NCI-H526 treated with DMSO at 0.1 percent for 48 hours (cell line): ENCODE measurements around the gene SPDYE8.
"Not testable (repeated sequence)": the region's sequence is repeated elsewhere in the genome, so short reads cannot be mapped to it uniquely, and the experiment has no call there.

Experiments
- DNase-seq: peaks from one replicate; lab custom pipeline; 2025; lab: John Stamatoyannopoulos, UW

Gene SPDYE8, protein sequence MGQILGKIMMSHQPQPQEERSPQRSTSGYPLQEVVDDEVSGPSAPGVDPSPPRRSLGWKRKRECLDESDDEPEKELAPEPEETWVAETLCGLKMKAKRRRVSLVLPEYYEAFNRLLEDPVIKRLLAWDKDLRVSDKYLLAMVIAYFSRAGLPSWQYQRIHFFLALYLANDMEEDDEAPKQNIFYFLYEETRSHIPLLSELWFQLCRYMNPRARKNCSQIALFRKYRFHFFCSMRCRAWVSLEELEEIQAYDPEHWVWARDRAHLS

DNA sequence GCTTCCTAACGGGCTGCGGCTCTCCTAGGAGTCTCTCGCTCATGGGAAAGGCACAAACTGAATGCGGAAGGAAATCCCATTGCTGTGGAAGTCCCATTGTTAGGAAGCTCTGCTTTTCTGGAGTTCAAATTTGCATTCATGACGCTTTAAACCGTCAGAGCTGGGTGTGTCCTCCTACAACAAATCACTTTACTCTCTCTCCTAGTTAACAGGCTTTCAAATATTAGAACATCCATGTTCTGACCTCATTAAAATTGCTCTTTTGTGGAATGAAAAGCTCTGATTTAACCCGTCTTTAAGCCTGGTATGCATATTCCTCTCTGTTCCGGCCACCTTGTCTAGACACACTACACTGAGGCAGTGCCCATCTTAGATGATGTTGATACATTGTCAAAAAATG, at the start of gene SPDYE8:
TSS of gene SPDYE8 (minus strand) at position 101 of the 400 bp plus-strand sequence. CDS start 1,800 bp downstream, outside the sequence.
- DNase-seq, result not testable (repeated sequence)

DNA sequence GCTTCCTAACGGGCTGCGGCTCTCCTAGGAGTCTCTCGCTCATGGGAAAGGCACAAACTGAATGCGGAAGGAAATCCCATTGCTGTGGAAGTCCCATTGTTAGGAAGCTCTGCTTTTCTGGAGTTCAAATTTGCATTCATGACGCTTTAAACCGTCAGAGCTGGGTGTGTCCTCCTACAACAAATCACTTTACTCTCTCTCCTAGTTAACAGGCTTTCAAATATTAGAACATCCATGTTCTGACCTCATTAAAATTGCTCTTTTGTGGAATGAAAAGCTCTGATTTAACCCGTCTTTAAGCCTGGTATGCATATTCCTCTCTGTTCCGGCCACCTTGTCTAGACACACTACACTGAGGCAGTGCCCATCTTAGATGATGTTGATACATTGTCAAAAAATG, 28.2 kb upstream of the SPDYE8 start, which contains the start of gene SPDYE11:
TSS of gene SPDYE11 (minus strand) at position 101 of the 400 bp plus-strand sequence. CDS start 1,800 bp downstream, outside the sequence.
- DNase-seq, result not testable (repeated sequence)

DNA sequence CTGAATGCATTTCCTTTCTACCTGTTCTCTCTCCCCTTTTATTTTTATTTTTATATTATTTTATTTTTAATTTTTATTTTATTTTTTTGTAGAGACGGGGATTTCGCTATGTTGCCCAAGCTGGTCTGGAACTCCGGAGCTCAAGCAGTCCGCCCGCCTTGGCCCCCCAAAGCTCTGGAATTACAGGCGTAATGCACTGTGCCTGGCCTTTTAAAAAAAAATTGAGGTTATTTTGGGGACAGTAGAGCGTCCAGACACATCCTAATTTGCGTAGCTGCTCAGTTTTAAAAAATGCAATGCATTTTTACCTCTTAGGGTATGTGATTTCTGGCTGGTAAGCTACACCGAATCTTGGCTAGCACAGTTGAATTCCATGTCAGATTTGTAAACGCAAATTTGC, 23.1 kb downstream of the SPDYE8 start:
- not testable (repeated sequence) for DNase-seq

DNA sequence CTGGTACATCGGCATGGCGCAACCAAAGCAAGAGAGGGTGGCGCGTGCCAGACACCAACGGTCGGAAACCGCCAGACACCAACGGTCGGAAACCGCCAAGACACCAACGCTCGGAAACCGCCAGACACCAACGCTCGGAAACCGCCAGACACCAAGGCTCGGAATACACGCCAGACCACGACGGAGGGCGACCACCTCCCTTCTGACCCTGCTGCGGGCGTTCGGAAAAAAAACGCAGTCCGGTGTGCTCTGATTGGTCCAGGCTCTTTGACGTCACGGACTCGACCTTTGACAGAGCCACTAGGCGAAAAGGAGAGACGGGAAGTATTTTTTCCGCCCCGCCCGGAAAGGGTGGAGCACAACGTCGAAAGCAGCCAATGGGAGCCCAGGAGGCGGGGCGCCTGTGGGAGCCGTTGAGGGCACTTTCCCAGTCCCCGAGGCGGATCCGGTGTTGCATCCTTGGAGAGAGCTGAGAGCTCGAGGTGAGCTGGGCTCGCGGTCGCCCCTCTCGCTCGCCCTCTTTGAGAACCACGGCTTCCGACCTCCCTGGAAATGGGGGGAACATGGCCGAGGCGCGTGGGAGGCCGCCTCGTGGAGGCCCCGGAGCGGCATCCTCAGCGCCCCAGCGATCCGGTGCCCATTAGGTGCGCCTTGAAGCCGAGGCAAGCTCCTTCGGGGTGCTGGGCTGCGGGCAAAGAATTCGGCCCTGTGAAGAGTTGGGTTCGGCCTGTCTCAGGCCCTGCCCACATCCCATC, 23.7 kb downstream of the SPDYE8 start:
- not testable (repeated sequence) for DNase-seq

DNA sequence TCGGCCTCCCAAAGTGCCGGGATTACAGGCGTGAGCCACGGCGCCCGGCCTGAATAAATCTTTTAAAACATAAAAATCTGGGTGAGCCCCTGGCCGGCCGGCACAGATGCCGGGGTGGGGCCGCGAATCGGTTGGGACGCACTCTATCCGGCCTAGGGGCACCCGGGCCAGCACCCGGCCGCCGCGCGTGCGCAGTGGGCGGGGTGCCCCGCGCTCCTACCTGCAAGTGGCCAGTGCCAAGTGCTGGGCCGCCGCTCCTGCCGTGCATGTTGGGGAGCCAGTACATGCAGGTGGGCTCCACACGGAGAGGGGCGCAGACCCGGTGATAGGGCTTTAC, 24.2 kb downstream of the SPDYE8 start:
- DNase-seq, result not testable (repeated sequence)

DNA sequence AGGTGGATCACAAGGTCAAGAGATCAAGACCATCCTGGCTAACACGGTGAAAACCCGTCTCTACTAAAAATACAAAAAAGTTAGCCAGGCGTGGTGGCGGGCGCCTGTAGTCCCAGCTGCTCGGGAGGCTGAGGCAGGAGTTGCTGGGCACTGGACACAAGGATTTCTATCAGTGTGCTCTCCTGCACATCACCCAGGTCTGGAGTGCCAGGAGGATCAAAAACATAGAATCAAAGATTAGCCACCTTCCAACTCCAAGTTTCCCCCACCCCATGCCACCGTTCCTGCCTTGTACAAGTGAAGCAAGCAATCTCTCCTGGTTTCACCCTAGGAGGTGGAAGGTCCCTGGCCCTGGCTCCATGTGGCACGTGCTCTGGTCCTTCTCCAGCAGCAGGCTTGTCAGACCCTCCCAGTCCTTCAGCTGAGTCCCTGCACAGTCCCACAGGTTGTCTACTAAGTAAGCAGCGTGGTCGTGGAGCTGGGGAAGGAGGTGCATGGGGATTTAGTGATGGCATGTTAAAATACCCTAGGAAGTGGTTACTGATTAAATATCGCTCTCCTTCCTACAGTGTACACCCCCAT, 31.6 kb downstream of the SPDYE8 start:
- not testable (repeated sequence) for DNase-seq

DNA sequence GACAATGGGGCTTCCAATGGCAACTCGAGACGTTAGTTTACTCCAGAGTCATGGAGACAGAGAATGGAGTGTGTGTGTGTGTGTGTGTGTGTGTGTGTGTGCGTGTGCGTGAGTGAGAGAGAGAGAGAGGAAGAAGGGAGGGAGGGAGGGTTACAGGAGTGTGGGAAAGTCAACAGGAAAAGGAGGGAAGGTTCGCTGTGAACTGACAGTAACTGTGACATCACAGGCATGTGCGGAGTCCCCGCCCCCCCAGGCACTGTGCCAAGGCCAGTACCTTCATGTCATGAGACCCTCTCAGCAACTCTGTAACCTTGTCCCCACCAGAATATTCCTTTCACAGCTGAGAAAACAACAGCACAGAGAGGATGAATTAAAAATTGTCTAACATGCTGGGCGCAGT, 32.1 kb downstream of the SPDYE8 start:
- not testable (repeated sequence) for DNase-seq

DNA sequence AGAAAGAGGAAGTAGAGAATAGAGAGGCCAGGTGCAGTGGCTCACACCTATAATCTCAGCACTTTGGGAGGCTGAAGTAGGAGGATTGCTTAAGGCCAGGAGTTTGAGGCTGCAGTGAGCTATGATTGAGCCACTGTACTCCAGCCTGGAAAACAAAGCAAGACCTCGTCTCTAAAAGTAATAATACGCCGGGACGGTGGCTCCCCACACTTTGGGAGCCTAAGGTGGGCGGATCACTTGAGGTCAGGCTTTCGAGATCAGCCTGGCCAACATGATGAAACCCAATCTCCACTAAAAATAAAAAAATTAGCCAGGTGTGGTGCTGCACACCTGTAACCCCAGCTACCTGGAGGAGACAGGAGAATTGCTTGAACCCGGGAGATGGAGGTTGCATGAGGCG, 34.1 kb downstream of the SPDYE8 start:
- not testable (repeated sequence) for DNase-seq

DNA sequence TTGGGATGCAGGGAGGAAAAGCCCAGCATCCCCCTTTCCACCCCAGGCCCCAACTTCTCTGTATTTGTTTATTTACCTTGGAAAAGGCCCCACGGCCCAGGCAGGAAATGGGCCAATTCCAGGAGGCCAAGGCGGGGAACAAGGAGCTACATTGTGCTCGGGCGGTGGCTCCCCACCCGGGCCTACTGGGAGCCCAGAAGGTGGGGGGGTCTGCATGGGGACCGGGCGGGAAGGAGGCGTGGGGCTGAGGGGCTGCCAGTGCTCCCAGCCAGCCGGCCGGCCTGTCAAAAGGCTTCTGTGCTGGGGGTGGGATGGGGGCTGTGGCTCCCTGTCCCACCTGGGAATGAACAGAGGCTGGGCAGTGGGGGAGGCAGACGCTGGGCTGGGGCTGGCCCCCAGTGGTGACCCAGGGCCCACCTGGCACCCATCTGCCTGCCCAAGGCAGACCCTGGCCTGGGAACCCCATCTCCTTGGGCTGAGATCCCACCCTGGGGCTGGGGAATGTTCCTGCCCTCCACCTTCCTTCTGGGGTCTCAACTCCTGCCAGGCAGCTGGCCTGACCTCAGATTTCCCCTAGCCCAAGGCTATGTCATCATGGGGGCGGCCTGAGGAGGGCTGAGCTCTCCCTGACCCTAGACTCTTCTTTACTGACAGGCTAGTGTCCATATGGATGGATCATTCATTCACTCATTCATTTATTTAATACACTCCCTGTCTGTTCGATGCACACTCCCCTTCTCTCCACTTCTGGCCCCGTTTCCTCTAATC, 39.2 kb downstream of the SPDYE8 start:
- not testable (repeated sequence) for DNase-seq

DNA sequence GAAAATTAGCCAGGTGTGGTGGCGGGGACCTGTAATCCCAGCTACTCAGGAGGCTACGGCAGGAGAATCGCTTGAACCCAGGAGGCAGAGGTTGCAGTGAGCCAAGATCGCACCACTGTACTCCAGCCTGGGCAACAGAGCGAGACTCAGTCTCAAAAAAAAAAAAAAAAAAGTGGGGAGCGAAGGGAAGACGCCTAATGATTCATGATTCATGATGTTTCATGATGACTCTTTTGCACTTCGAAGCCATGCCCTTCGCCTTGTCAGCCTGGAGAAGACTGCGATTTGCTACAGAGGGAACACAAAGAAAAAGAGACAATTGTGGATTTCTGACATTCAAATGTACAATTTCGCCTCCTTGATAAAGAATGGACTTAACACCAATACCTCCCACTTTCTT, 47.5 kb downstream of the SPDYE8 start:
- not testable (repeated sequence) for DNase-seq

DNA sequence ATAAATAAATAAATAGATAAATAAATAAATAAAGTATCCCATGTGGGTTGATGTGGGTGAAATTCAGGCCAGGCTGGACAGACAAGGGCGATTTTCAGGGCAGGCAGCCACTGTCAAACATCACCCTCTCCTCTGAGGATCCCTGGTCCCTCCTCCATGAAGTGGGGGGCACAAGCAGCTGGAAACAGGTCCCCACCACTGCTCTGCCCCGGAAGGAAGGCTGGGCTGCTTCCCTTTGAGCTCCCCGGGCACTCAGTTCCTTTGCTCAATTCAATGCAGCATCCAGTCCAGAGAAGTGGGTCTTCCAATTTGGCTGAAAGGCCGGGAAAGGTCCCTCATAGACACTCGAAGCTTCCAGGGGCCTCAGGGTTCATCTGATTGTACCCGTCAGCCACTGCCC, 49.2 kb downstream of the SPDYE8 start:
- not testable (repeated sequence) for DNase-seq

DNA sequence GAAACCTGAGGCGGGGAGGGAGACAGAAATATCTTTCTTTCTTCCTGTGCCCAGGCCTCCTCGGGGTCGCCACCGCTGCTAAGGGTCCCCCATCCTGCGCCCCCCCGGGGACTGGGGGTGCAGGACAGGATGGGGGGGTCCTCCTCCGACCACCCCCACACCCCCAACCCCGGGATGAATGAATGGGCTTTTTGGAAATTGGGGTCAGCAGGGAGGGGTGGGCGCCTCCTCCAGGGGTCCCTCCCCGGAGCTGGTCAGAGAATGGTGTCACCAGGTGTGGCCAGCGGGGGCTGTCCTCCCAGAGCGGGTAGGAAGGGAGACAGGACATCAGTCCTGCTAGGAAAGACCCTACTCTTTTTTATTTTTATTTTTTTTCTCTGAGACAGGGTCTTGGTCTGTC, 53.1 kb downstream of the SPDYE8 start:
- not testable (repeated sequence) for DNase-seq

DNA sequence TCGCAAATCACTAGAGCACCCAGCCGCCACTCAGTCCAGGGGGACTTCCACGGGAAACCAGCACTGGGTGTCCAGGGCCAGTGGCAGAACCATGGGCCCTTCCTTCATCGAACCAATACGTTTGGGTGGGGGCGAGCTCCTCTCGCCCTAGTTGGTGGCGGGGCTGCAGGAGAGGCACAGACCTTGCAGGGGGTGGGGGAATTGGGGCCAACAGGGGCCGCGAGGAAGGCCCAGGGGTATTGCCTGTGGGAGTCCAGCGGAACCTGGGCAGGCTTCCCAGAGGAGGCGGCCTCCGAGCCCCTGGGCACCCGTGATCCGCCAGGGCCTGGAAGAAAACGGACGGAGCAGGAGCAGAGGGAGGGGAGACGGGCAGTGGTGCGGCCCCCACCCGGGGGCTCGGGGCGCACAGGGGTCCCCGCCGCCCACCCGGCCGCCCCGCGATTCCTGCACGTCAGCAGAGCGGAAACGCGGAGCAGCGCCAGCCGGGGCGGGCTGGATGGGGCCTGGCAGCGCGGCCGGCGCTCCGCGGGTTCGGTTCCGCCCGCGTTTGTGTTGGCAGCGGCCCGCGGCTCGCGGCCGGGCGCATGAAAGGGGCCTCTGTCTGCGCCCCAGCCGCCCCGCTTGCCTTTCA, 53.8 kb downstream of the SPDYE8 start:
- not testable (repeated sequence) for DNase-seq

DNA sequence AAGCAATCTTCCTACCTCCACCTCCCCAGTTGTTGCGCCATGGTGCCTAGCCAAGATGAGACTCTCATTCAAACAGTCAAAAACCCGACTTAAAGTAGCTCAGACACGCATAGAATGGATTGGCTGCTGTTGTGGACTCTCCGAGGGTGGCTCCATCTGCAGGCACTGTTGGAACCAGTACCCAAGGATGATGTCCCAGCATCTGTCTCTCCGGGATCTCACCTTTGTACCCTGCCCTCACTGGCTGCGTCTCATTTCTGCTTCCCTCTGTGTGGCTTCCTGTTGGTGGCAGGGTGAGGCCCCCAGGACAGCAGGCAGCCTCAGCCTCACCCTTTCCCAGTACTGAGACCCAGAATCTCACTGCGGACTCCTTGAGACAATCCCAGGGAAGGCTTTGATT, 54.8 kb downstream of the SPDYE8 start:
- not testable (repeated sequence) for DNase-seq

DNA sequence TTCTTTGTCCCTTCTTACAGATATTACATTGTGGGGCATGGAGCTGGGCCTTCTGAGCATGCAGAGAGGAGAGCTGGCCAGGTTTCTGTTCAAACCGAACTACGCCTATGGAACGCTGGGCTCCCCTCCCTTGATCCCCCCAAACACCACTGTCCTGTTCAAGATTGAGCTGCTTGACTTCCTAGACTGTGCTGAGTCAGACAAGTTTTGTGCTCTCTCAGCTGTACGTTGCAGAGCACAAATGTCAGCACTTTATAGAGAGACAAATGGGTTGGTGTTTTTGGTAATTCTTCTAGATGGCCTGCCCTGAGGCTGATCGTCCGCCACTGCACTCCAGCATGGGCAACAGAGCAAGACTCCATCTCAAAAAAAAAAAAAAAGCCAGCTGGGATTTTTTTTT, 58.1 kb downstream of the SPDYE8 start:
- DNase-seq, result not testable (repeated sequence)
